Heart left ventricle (tissue), 13 donors: ENCODE results near the gene SLC12A8.

ENCODE experiments used
- POLR2A ChIP-seq, 2 donors: fragments of 450-650 bp; IDR thresholded peaks; one replicate each; pipeline ENCODE4 v1.6.1; 2017; ENCODE audit warnings: antibody characterized with exemption in 2 of 2, mild to moderate bottlenecking in 2 of 2, moderate library complexity in 2 of 2
- TF ChIP-seq, protein P1 (sequence below), 12 donors: fragments of 200-600 bp; sonication (generic) in 4 of 12; IDR thresholded peaks; one replicate each; pipeline versions ENCODE4 v1.5.0 to v1.8.0; 2018 to 2022; ENCODE audit warnings: antibody characterized with exemption in 12 of 12, mild to moderate bottlenecking in 5 of 12
- donor health status: ischemic (EF 13 %, LVEDD 7.1; RV severe dilation, severe dysfunction).
- donor health status: DM: no; HTN: yes; CAD: no.
- donor health status: DM: no; HTN: no; CAD: no.
- donor health status: ischemic (EF 25% LVEDD 6.9; RV normal size, moderate dysfunction).
- donor health status: ischemic (EF 25% LVEDD 5.7; RV mildly dilated, moderate dysfunction).
- donor health status: ischemic (EF 35%, LVEDD 5.7; RV mildly dilated, moderate dysfunction).
- donor health status: nonischemic (EF 11% LVEDD 7.7; RV severe dilation, severe dysfunction).
- donor health status: DM: yes; HTN: yes; CAD: no.
- donor health status: PGD.
- donor health status: ischemic (EF 29% LVEDD 5.4; RV normal size, mild dysfunction).
- donor health status: nonischemic (EF 23%, LVEDD 6.1; RV moderate dilation, normal function).

DNA sequence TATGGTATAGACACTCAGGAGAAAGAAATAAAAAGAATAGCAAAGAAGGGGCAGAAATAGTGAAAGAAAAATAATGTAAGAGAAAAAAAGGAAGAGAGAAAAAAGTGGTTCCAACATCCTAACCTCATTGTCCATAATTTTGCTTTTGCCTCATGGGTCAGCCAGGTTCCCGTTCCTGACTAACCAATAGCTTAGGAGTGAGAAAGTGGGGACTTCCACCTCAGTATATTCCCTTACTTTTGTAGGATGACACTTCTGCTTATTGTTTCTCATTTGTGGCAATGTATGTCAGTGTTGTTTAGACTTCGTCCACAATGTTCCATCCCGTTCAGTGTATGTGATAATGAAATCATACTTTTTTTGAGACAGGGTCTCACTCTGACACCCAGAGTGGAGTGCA is 9.3 kb upstream of the SLC12A8 start:
- TF ChIP-seq POLR2A (IDR thresholded peaks at IDR 0.05), result no peak
- TF ChIP-seq, protein P1, sequence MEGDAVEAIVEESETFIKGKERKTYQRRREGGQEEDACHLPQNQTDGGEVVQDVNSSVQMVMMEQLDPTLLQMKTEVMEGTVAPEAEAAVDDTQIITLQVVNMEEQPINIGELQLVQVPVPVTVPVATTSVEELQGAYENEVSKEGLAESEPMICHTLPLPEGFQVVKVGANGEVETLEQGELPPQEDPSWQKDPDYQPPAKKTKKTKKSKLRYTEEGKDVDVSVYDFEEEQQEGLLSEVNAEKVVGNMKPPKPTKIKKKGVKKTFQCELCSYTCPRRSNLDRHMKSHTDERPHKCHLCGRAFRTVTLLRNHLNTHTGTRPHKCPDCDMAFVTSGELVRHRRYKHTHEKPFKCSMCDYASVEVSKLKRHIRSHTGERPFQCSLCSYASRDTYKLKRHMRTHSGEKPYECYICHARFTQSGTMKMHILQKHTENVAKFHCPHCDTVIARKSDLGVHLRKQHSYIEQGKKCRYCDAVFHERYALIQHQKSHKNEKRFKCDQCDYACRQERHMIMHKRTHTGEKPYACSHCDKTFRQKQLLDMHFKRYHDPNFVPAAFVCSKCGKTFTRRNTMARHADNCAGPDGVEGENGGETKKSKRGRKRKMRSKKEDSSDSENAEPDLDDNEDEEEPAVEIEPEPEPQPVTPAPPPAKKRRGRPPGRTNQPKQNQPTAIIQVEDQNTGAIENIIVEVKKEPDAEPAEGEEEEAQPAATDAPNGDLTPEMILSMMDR (IDR thresholded peaks at IDR 0.05), result no peak
